Activated CD4-positive, alpha-beta T cell treated with anti-CD3 and anti-CD28 coated beads, Interleukin-10, Interleukin-2, amounts not matched to agents 100 ng/mL and 50 ng/mL, durations not matched to agents 16 hours and 8 hours (primary cell): ENCODE measurements around the gene IRAG1.
A peak's percentile ranks its signal among the peaks of the same experiment; 100 is the strongest.

Experiments
- DNase-seq: peaks from one replicate; pipeline ENCODE4 v3.0.0-alpha.2; 2020

Gene IRAG1

GRCh38 chr11:10693509-10694081, at the start of gene IRAG1:
IRAG1 (minus strand) TSS chr11:10693755; CDS start chr11:10693602, 153 bp downstream.
- no peak for DNase-seq

- peak; percentile 72 for DNase-seq
These were observed 49.1 kb upstream of the IRAG1 start for GRCh38 chr11:10742460-10743208.

- peak; percentile 90 for DNase-seq
These were observed 42.2 kb upstream of the IRAG1 start for GRCh38 chr11:10735481-10736475.

- DNase-seq: no peak
These were observed 37.6 kb upstream of the IRAG1 start for GRCh38 chr11:10731064-10731680.

GRCh38 chr11:10730151-10730550, 36.6 kb upstream of the IRAG1 start:
- no peak for DNase-seq

- DNase-seq: no peak
These were observed 35.4 kb upstream of the IRAG1 start for GRCh38 chr11:10728789-10729472.

- no peak for DNase-seq
These were observed 34.6 kb upstream of the IRAG1 start for GRCh38 chr11:10728154-10728553.

- no peak for DNase-seq
These were observed 33.7 kb upstream of the IRAG1 start for GRCh38 chr11:10727146-10727851.

GRCh38 chr11:10725907-10726253, 32.3 kb upstream of the IRAG1 start:
- peak; percentile 34 for DNase-seq

- peak; percentile 45 for DNase-seq
These were observed 31.8 kb upstream of the IRAG1 start for GRCh38 chr11:10725114-10725906.

GRCh38 chr11:10722307-10722706, 28.8 kb upstream of the IRAG1 start:
- no peak for DNase-seq

GRCh38 chr11:10720881-10721376, 27.4 kb upstream of the IRAG1 start:
- no peak for DNase-seq

- no peak for DNase-seq
These were observed 26.1 kb upstream of the IRAG1 start for GRCh38 chr11:10719616-10720015.

- no peak for DNase-seq
These were observed 23.1 kb upstream of the IRAG1 start for GRCh38 chr11:10716543-10717259.

GRCh38 chr11:10716122-10716521, 22.6 kb upstream of the IRAG1 start:
- no peak for DNase-seq

- no peak for DNase-seq
These were observed 22.0 kb upstream of the IRAG1 start for GRCh38 chr11:10715571-10715970.

- DNase-seq: no peak
These were observed 15.9 kb upstream of the IRAG1 start for GRCh38 chr11:10709299-10710086.

- DNase-seq: no peak
These were observed 14.6 kb upstream of the IRAG1 start for GRCh38 chr11:10708131-10708530.

GRCh38 chr11:10701982-10702381, 8.4 kb upstream of the IRAG1 start:
- no peak for DNase-seq
